ENCODE results near the gene GRIK4. TPM values are rescaled to one million over a fixed set of nuclear protein-coding genes. Genes with fewer than 3 reads are reported as not detected.

Gene GRIK4
- total and polyA plus RNA-seq, 8 donors: 0.06 to 0.31 TPM; not detected in 6

DNA sequence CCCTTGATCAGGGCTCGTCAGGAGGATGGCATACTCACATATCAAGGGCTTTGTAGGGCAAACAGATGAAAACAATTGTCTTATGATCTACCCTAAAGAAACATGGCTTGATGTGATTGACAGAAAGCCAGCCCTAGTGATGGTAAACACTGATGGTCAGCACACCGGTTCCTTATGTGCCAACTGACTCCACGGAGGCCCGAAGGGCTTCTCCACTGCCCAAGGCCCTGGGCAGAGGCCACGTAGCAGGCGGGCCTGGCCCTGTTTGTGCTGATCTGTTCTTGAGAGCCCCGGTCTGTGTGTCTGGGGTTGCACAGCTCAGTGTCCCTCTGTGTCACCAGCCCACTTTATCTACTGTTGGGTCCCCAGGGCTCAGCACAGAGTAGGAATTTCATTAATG, 115.2 kb downstream of the GRIK4 start:
- no peaks in the 10 kb centered on the region for H3K4me1 ChIP-seq
- H3K4me3 ChIP-seq: no peak overlapping the region
- DNase-seq: no peak
- no peak overlapping the region for H3K27ac ChIP-seq
- TF ChIP-seq POLR2A (IDR thresholded peaks at IDR 0.05) (no peak), EP300 (IDR thresholded peaks at IDR 0.05) (no peak), POLR2AphosphoS5 (IDR thresholded peaks at IDR 0.05) (no peak)
- TF ChIP-seq, protein P1, sequence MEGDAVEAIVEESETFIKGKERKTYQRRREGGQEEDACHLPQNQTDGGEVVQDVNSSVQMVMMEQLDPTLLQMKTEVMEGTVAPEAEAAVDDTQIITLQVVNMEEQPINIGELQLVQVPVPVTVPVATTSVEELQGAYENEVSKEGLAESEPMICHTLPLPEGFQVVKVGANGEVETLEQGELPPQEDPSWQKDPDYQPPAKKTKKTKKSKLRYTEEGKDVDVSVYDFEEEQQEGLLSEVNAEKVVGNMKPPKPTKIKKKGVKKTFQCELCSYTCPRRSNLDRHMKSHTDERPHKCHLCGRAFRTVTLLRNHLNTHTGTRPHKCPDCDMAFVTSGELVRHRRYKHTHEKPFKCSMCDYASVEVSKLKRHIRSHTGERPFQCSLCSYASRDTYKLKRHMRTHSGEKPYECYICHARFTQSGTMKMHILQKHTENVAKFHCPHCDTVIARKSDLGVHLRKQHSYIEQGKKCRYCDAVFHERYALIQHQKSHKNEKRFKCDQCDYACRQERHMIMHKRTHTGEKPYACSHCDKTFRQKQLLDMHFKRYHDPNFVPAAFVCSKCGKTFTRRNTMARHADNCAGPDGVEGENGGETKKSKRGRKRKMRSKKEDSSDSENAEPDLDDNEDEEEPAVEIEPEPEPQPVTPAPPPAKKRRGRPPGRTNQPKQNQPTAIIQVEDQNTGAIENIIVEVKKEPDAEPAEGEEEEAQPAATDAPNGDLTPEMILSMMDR (IDR thresholded peaks at IDR 0.05): no peak
- no peaks in the 10 kb centered on the region for H3K9me3 ChIP-seq
- WGBS, 5 donors: 85 to 89% (median 87%) methylated on average over 2 to 7 of the region's 7 CpGs
- H3K36me3 ChIP-seq: no peaks in the 10 kb centered on the region
- peaks cover 0 to 5% (median 0%) of the 10 kb centered on the region in 3 donors for H3K27me3 ChIP-seq
- intact Hi-C loops (cut with DNase I; ENCODE audit: low total_unique reads): no loop called here

DNA sequence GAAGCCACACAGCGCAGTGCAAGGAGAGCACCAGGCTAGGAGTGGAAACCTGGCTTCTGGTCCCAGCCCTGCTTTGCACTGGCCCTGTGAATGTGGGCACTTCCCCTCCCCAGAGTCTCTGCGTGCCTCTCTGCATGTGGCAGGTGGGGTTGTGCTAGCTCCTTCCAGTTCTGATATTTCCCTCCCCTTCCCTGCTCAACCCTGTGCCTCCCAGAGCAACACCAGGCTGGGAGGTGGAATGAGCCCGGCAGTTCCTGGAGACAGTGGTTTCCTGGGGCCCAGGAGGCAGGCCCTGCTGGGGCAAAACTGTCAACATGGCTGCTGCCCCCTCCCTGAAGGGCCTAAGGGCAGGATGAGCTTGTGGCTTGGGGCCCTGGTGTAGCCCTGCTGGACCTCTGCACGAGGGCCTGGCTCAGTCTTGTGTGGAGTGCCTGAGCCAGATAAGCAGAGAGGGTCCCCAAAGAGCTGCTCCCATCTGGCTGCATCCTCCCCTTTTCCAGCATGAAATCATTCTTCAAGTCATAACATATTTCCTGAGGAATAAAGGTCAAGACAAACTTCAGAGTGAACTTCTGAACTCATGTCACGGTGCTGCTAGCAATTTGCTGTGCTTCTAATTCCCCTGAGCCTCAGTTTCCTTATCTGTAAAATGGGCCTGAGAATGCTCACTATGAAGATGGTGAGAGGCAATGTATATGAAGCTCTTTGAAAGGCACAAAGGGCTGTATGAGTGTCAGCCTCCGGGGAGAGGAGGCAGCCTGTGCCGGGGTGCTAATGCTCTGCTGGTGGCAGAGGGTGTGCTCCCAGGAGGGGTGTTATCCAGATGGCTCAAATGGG, 116.0 kb downstream of the GRIK4 start:
- H3K27ac ChIP-seq: no peak overlapping the region
- no peaks in the 10 kb centered on the region for H3K4me1 ChIP-seq
- no peak overlapping the region for H3K4me3 ChIP-seq
- H3K27me3 ChIP-seq: peaks cover 0 to 5% (median 0%) of the 10 kb centered on the region in 3 donors
- no peaks in the 10 kb centered on the region for H3K36me3 ChIP-seq
- no peaks in the 10 kb centered on the region for H3K9me3 ChIP-seq
- TF ChIP-seq EP300 (IDR thresholded peaks at IDR 0.05): no peak
- TF ChIP-seq, protein P1 (IDR thresholded peaks at IDR 0.05): no peak
- no peak for TF ChIP-seq POLR2A (IDR thresholded peaks at IDR 0.05)
- TF ChIP-seq POLR2AphosphoS5 (IDR thresholded peaks at IDR 0.05): no peak
- no peak for DNase-seq
- intact Hi-C loops (cut with DNase I; ENCODE audit: low total_unique reads): no loop called here
- WGBS, 5 donors: 63 to 72% (median 68%) methylated on average over 6 to 7 of the region's 7 CpGs

DNA sequence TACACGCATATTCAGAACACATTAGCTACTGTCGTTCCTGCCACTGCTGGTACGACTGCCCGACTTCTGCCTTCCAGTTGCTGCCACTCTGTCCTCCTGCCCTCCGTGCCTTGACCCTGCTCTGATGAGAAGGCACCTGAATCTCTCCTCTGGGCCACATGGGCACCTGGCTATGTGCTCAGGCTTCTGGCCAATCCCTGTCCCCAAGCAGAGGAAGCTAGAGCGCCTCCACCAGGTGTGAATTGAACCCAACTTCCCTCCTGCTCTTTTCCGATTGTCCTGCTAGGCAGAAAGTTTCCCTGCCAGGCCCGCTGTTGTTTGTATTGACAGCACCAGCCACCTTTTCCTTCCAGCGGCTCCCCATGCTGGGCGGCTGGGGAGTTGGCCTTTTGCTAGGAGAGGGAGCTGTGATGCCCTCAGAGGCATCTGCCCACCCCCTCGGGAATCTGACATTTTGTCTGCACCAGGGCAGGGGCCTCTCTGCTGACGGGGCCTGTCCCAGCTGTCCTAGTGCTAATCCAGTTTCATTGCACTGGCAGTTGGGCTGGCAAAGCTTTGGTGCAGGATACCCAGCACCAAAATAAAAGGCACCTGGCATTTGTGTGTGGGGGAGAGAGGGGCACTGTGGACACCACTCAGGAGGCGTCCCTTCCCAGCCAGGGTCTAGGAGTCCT, 118.0 kb downstream of the GRIK4 start:
- TF ChIP-seq POLR2AphosphoS5 (IDR thresholded peaks at IDR 0.05) (no peak), EP300 (IDR thresholded peaks at IDR 0.05) (no peak)

DNA sequence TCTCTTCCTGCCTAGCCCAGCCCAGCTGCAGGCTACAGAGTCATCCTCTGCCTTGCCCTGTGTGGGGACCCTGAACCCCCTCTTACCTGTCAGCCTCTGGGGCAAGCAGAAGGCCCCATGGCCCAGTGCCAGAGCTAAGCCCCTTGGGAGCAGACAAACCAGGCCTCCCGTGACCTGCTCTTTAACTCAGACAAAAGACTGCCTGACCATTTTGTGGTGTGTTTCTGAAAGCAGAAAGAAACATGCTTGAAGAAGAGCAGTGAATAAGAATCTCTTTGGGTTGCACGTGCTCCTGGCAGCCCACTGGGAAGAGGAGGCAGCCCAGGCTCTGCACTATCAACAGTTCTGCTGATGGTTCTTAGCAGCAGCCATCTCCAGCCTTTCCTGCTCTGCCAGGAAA, 118.6 kb downstream of the GRIK4 start:
- 44 to 60% (median 53%) methylated on average over 2 of the region's 2 CpGs for WGBS, 5 donors
- intact Hi-C loops (cut with DNase I; ENCODE audit: low total_unique reads): no loop called here
- no peaks in the 10 kb centered on the region for H3K36me3 ChIP-seq
- H3K4me1 ChIP-seq: no peaks in the 10 kb centered on the region
- DNase-seq: no peak
- no peak for TF ChIP-seq POLR2AphosphoS5 (IDR thresholded peaks at IDR 0.05)
- TF ChIP-seq POLR2A (IDR thresholded peaks at IDR 0.05): no peak
- TF ChIP-seq, protein P1 (IDR thresholded peaks at IDR 0.05): no peak
- no peak for TF ChIP-seq EP300 (IDR thresholded peaks at IDR 0.05)
- no peak overlapping the region for H3K27ac ChIP-seq
- H3K27me3 ChIP-seq: peaks cover 0 to 12% (median 0%) of the 10 kb centered on the region in 3 donors
- no peaks in the 10 kb centered on the region for H3K9me3 ChIP-seq
- no peak overlapping the region for H3K4me3 ChIP-seq

More for the DNA sequence above, 118.0 kb downstream of the GRIK4 start:
- no peaks in the 10 kb centered on the region for H3K4me1 ChIP-seq
- WGBS, 5 donors: 71 to 85% (median 77%) methylated on average over 13 of the region's 13 CpGs
- H3K27me3 ChIP-seq: peaks cover 0 to 9% (median 0%) of the 10 kb centered on the region in 3 donors
- H3K27ac ChIP-seq: no peak overlapping the region
- no peak for DNase-seq
- intact Hi-C loops (cut with DNase I; ENCODE audit: low total_unique reads): no loop called here
- no peak overlapping the region for H3K4me3 ChIP-seq
- no peaks in the 10 kb centered on the region for H3K9me3 ChIP-seq
- no peaks in the 10 kb centered on the region for H3K36me3 ChIP-seq
